Aorta (tissue), 5 donors: ENCODE measurements around the gene PIERCE2. TPM values are rescaled to one million over a fixed set of nuclear protein-coding genes. Genes with fewer than 3 reads are reported as not detected.

Experiments
- ATAC-seq: fragments of 200-7000 bp; cut with Tn5 transposase; one replicate; pipeline ENCODE4 v1.9.1; 2022; ENCODE audit warnings: moderate library complexity; ENCODE audit not compliant: low FRiP score
- DNase-seq, 2 donors: peaks; one replicate each; pipeline ENCODE4 v3.0.0-alpha.2; 2020
- H3K27ac ChIP-seq, 2 donors: one replicate each; pipeline ENCODE4 v1.5.1; 2013; ENCODE audit warnings: low read length in 2 of 2, mild to moderate bottlenecking in 2 of 2, moderate library complexity in 2 of 2, control low read depth in 1 of 2, inconsistent platforms in 1 of 2, low read depth in 1 of 2
- H3K27me3 ChIP-seq, 2 donors: one replicate each; pipeline ENCODE4 v1.6.1; 2013; ENCODE audit warnings: control low read depth in 1 of 2, low read length in 1 of 2, mild to moderate bottlenecking in 1 of 2, moderate library complexity in 1 of 2; ENCODE audit not compliant: insufficient read depth in 2 of 2, control insufficient read depth in 1 of 2
- H3K36me3 ChIP-seq, 2 donors: one replicate each; pipeline ENCODE4 v1.6.1; 2013; ENCODE audit warnings: control low read depth in 1 of 2, low read length in 1 of 2, mild to moderate bottlenecking in 1 of 2; ENCODE audit not compliant: insufficient read depth in 2 of 2, control insufficient read depth in 1 of 2
- H3K4me1 ChIP-seq, 2 donors: one replicate each; pipeline ENCODE4 v1.6.1; 2013; ENCODE audit warnings: low read length in 2 of 2, control low read depth in 1 of 2, mild to moderate bottlenecking in 1 of 2, moderate library complexity in 1 of 2; ENCODE audit not compliant: insufficient read depth in 2 of 2, control insufficient read depth in 1 of 2
- H3K4me3 ChIP-seq, 2 donors: one replicate each; pipeline ENCODE4 v1.5.1; 2013; ENCODE audit warnings: low read length in 2 of 2, control low read depth in 1 of 2, mild to moderate bottlenecking in 1 of 2
- H3K9me3 ChIP-seq: one replicate; pipeline ENCODE4 v1.6.1; 2013; ENCODE audit warnings: mild to moderate bottlenecking, low read length; ENCODE audit not compliant: control insufficient read depth
- WGBS, 2 donors: extraction: QIAGEN DNeasy Blood & Tissue Kit; methylation state at CpG; one replicate each; pipeline ENCODE4 v1.1.7; 2013; 5-methylcytosine and 5-hydroxymethylcytosine counted together
- intact Hi-C, 2 donors: fragments of 100-400 bp; cut with DNase I; formaldehyde crosslinking; loops; one replicate each; pipeline versions ENCODE4 v1.14.2 to v1.15.0; 2022
- long read RNA-seq, 2 donors: library from polyadenylated mRNA; unstranded; transcript quantifications; one replicate each; pipeline ENCODE4 v2.0.0, GENCODE V29; 2020 to 2021
- polyA plus RNA-seq, 2 donors: library from polyadenylated mRNA; stranded (reverse); fragments of 200-250 nt; gene quantifications; one replicate each; pipeline ENCODE4 v1.2.3, GENCODE V29; 2013
- total RNA-seq, 2 donors: library from RNA; stranded (reverse); fragmentation: NEBNext Ultra II Directional; extraction: Animal tissue kit (Norgen Biotek cat#: 25700); gene quantifications; one replicate each; pipeline ENCODE4 v1.2.1, GENCODE V29; 2021
- donor health status: healthy with polysubstance abuse.
- donor health status: Bipolar disorder and iron deficiency.
- donor health status: DM: no; HTN: no; CAD: no.
- donor health status: DM: no; HTN: no; CAD: no.
- donor health status: DM: yes; HTN: yes; CAD: no.

Gene PIERCE2
- total RNA-seq (1 to 10 TPM in 1 of 2 donors, under 1 TPM in 1; 0.75 to 2.7 TPM), polyA plus RNA-seq (10 to 100 TPM in 1 of 2 donors, 1 to 10 TPM in 1; 6.9 to 10.9 TPM)
- long read RNA-seq, donor 1, partial matches to known transcripts, result 0 of 1 reads
- long read RNA-seq, donor 1, other reads (novel, unspliced or antisense), result 0 of 1 reads
- long read RNA-seq, donor 2, partial matches to known transcripts, result 0 of 1 reads
- long read RNA-seq, donor 2, other reads (novel, unspliced or antisense), result 1 of 1 reads

- WGBS, 2 donors, result 0 to 1% methylated on average over 69 to 70 of the region's 70 CpGs
- H3K36me3 ChIP-seq, result no peaks in the 10 kb centered on the region
- ATAC-seq (peak; percentile 100), DNase-seq (peak; percentile 96)
- no peaks in the 10 kb centered on the region for H3K9me3 ChIP-seq
- peak within 1 kb of the TSS; percentile 65 to 70 for H3K4me3 ChIP-seq
- H3K27ac ChIP-seq, result peak within 1 kb of the TSS in 1 of 2 donors; percentile 56
- peaks cover 0 to 3% of the 10 kb centered on the region in 2 donors for H3K4me1 ChIP-seq
- intact Hi-C loops, result loop anchor here in 1 of 2 donors (1.0 to 10.0 kb wide), 3 partner anchors 63 to 193 kb away; partner anchors contain the start of genes PIGB and PIGBOS1
- no peaks in the 10 kb centered on the region for H3K27me3 ChIP-seq
These were observed at the start of gene PIERCE2, which contains the start of gene CCPG1 for GRCh38 chr15:55408012-55408928. Gene PIERCE2, plus strand, starts transcription at chr15:55408495. Its CDS starts 274 bp downstream, at chr15:55408769. Gene CCPG1, minus strand, starts transcription at chr15:55408359. Its CDS starts 18,935 bp downstream, at chr15:55389424.

- intact Hi-C loops, result no loop called here
- peaks cover 0 to 3% of the 10 kb centered on the region in 2 donors for H3K4me1 ChIP-seq
- no peak for ATAC-seq
- 4% methylated on average over 6 of the region's 6 CpGs for WGBS, 2 donors
- peaks cover 0 to 2% of the 10 kb centered on the region in 2 donors for H3K36me3 ChIP-seq
- no peak for DNase-seq
- H3K4me3 ChIP-seq, result no peak overlapping the region
- no peaks in the 10 kb centered on the region for H3K27me3 ChIP-seq
- H3K27ac ChIP-seq, result peak overlapping the region; percentile 64 to 67
- no peaks in the 10 kb centered on the region for H3K9me3 ChIP-seq
These were observed 48.0 kb upstream of the PIERCE2 start for GRCh38 chr15:55360256-55360655.

- DNase-seq, result no peak
- no peak for ATAC-seq
- Histone ChIP-seq H3K4me1 (peaks cover 0 to 3% of the 10 kb centered on the region in 2 donors), H3K36me3 (peaks cover 0 to 2% of the 10 kb centered on the region in 2 donors), H3K27ac (no peak overlapping the region), H3K4me3 (no peak overlapping the region), H3K9me3 (no peaks in the 10 kb centered on the region), H3K27me3 (no peaks in the 10 kb centered on the region)
- intact Hi-C loops, result no loop called here
- 87 to 90% methylated on average over 10 of the region's 10 CpGs for WGBS, 2 donors
These were observed 47.2 kb upstream of the PIERCE2 start for GRCh38 chr15:55361048-55361447.

- no peaks in the 10 kb centered on the region for H3K9me3 ChIP-seq
- H3K27ac ChIP-seq, result no peak overlapping the region
- no peak overlapping the region for H3K4me3 ChIP-seq
- 98 to 99% methylated on average over 2 of the region's 2 CpGs for WGBS, 2 donors
- H3K27me3 ChIP-seq, result no peaks in the 10 kb centered on the region
- peaks cover 0 to 3% of the 10 kb centered on the region in 2 donors for H3K4me1 ChIP-seq
- ATAC-seq (no peak), DNase-seq (no peak)
- intact Hi-C loops, result no loop called here
- peaks cover 0 to 2% of the 10 kb centered on the region in 2 donors for H3K36me3 ChIP-seq
These were observed 45.7 kb upstream of the PIERCE2 start for GRCh38 chr15:55362641-55363040.

GRCh38 chr15:55366981-55367380, 41.3 kb upstream of the PIERCE2 start:
- H3K36me3 ChIP-seq, result peaks cover 0 to 2% of the 10 kb centered on the region in 2 donors
- 89 to 92% methylated on average over 1 of the region's 1 CpG for WGBS, 2 donors
- no peak overlapping the region for H3K4me3 ChIP-seq
- intact Hi-C loops, result no loop called here
- H3K27ac ChIP-seq, result no peak overlapping the region
- H3K9me3 ChIP-seq, result no peaks in the 10 kb centered on the region
- H3K4me1 ChIP-seq, result no peaks in the 10 kb centered on the region
- no peak for ATAC-seq
- DNase-seq, result no peak
- H3K27me3 ChIP-seq, result no peaks in the 10 kb centered on the region

GRCh38 chr15:55372701-55373440, 35.4 kb upstream of the PIERCE2 start:
- Histone ChIP-seq H3K27ac (no peak overlapping the region), H3K27me3 (no peaks in the 10 kb centered on the region), H3K4me3 (no peak overlapping the region), H3K4me1 (no peaks in the 10 kb centered on the region), H3K36me3 (peaks cover 3 to 4% of the 10 kb centered on the region in 2 donors), H3K9me3 (no peaks in the 10 kb centered on the region)
- WGBS, 2 donors, result 13% methylated on average over 3 of the region's 3 CpGs
- DNase-seq (no peak), ATAC-seq (no peak)
- intact Hi-C loops, result no loop called here

GRCh38 chr15:55379095-55379494, 29.2 kb upstream of the PIERCE2 start:
- H3K27ac ChIP-seq, result no peak overlapping the region
- H3K36me3 ChIP-seq, result peaks cover 6 to 10% of the 10 kb centered on the region in 2 donors
- intact Hi-C loops, result no loop called here
- no peak overlapping the region for H3K4me3 ChIP-seq
- H3K9me3 ChIP-seq, result no peaks in the 10 kb centered on the region
- no peaks in the 10 kb centered on the region for H3K4me1 ChIP-seq
- H3K27me3 ChIP-seq, result no peaks in the 10 kb centered on the region
- DNase-seq, result no peak
- WGBS, 2 donors, result 82 to 86% methylated on average over 5 of the region's 5 CpGs
- no peak for ATAC-seq

GRCh38 chr15:55381595-55381994, 26.7 kb upstream of the PIERCE2 start:
- Histone ChIP-seq H3K27me3 (no peaks in the 10 kb centered on the region), H3K4me3 (no peak overlapping the region), H3K36me3 (peaks cover 6 to 7% of the 10 kb centered on the region in 2 donors), H3K9me3 (no peaks in the 10 kb centered on the region), H3K27ac (no peak overlapping the region), H3K4me1 (no peaks in the 10 kb centered on the region)
- DNase-seq (no peak), ATAC-seq (no peak)
- intact Hi-C loops, result no loop called here
